Stimulated activated CD8-positive, alpha-beta memory T cell treated with anti-CD3 and anti-CD28 coated beads, Interleukin-15, amount 100 ng/mL, for 1 hour (primary cell): ENCODE data around the gene RNF138.
"Not testable (repeated sequence)": the region's sequence is repeated elsewhere in the genome, so short reads cannot be mapped to it uniquely, and the experiment has no call there.

Source experiments
- DNase-seq: peaks from one replicate; pipeline ENCODE4 v3.0.0-alpha.2; 2020; ENCODE audit warnings: low read depth

RNF138 gene

GRCh38 chr18:32175265-32175664 is 83.6 kb downstream of the RNF138 start:
- no peak for DNase-seq

- DNase-seq: not testable (repeated sequence)
These were observed 85.1 kb downstream of the RNF138 start for GRCh38 chr18:32176745-32177144.

GRCh38 chr18:32177530-32177929 is 85.9 kb downstream of the RNF138 start:
- DNase-seq: no peak
